NCI-H2196 treated with DMSO at 0.1 percent for 48 hours (cell line): Measurements from ENCODE around the gene SVIL.
"Not testable (repeated sequence)": the region's sequence is repeated elsewhere in the genome, so short reads cannot be mapped to it uniquely, and the experiment has no call there.

Source experiments
- DNase-seq: peaks from one replicate; lab custom pipeline; 2025; ENCODE audit not compliant: unreplicated experiment; lab: John Stamatoyannopoulos, UW

SVIL gene

GRCh38 chr10:29649561-29650551 lies 15.1 kb upstream of the SVIL start:
- no peak for DNase-seq

- no peak for DNase-seq
These were observed 14.2 kb upstream of the SVIL start for GRCh38 chr10:29648983-29649268.

GRCh38 chr10:29648114-29648982 lies 13.6 kb upstream of the SVIL start:
- no peak for DNase-seq

- DNase-seq: no peak
These were observed 12.7 kb upstream of the SVIL start for GRCh38 chr10:29647478-29647877.

- no peak for DNase-seq
These were observed 12.2 kb upstream of the SVIL start for GRCh38 chr10:29646960-29647461.

GRCh38 chr10:29646238-29646902 lies 11.6 kb upstream of the SVIL start:
- no peak for DNase-seq

- no peak for DNase-seq
These were observed 9.2 kb upstream of the SVIL start for GRCh38 chr10:29643771-29644501.

- no peak for DNase-seq
These were observed 8.2 kb upstream of the SVIL start for GRCh38 chr10:29642990-29643389.

- DNase-seq: no peak
These were observed 2.8 kb upstream of the SVIL start for GRCh38 chr10:29637537-29637936.

- no peak for DNase-seq
These were observed 1.4 kb upstream of the SVIL start for GRCh38 chr10:29636178-29636577.

GRCh38 chr10:29635711-29636144 lies 957 bp upstream of the SVIL start:
- DNase-seq: no peak

GRCh38 chr10:29634105-29634504 lies 666 bp downstream of the SVIL start:
- DNase-seq: no peak

- no peak for DNase-seq
These were observed 3.8 kb downstream of the SVIL start for GRCh38 chr10:29631049-29631339.

- DNase-seq: no peak
These were observed 4.3 kb downstream of the SVIL start for GRCh38 chr10:29630205-29631048.

- DNase-seq: no peak
These were observed 5.8 kb downstream of the SVIL start for GRCh38 chr10:29628912-29629526.

GRCh38 chr10:29628311-29628710 lies 6.5 kb downstream of the SVIL start:
- no peak for DNase-seq

- DNase-seq: no peak
These were observed 7.3 kb downstream of the SVIL start for GRCh38 chr10:29627201-29628132.

- DNase-seq: not testable (repeated sequence)
These were observed 10.4 kb downstream of the SVIL start for GRCh38 chr10:29624357-29624756.
